ENCODE data around the gene RAB14. TPM values are rescaled to one million over a fixed set of nuclear protein-coding genes. Genes with fewer than 3 reads are reported as not detected.
A peak's percentile ranks its signal among the peaks of the same experiment; 100 is the strongest.

RAB14 gene
- total RNA-seq, 2 experiments from 2014 or later: 61.1 to 64.2 TPM

DNA sequence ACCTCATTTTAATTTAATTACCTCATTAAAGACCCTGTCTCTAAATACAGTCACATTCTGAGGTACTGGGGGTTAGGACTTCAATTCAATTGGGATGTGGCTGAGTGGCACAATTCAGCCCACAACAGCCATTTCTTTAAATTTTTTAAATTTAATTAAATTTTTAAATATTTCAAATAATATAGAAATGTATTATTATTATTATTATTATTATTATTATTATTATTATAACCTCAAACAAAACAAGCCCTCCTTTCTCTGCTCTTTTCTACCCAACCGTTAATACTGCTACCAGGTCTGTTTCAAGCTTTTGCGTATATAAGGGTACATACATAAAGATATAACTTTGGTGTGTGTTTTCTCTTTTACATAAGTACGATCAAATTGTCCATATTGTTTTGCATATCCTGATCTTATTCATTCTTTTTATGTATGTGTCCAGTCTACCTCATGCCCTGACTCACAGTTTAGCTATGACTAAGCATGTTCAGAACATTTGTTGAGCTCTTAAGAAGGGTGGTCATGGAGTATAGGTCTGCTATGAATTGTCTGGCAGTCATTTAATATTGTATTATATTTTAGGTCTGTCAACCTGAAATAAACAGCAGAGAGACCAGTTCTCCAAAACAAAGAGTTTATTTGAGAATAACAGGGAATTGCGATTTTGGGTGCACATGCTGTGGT, 16.1 kb upstream of the RAB14 start:
- no peak for DNase-seq
- Mint-ChIP-seq H3K27me3 (ENCODE audit: low read depth) (no peaks in the 10 kb centered on the region), H3K4me3 (no peak overlapping the region), H3K27ac (no peak overlapping the region), H3K4me1 (ENCODE audit: low read depth) (peaks cover 4% of the 10 kb centered on the region), H3K9me3 (no peaks in the 10 kb centered on the region), H3K36me3 (ENCODE audit: low read depth) (no peaks in the 10 kb centered on the region)
- intact Hi-C loops (cut with micrococcal nuclease): no loop called here
- CTCF ChIA-PET: interaction anchor here (0.7 to 1.0 kb wide), 2 partner anchors 27 to 70 kb away, joined by 3 read pairs; no protein-coding TSS in a partner anchor

DNA sequence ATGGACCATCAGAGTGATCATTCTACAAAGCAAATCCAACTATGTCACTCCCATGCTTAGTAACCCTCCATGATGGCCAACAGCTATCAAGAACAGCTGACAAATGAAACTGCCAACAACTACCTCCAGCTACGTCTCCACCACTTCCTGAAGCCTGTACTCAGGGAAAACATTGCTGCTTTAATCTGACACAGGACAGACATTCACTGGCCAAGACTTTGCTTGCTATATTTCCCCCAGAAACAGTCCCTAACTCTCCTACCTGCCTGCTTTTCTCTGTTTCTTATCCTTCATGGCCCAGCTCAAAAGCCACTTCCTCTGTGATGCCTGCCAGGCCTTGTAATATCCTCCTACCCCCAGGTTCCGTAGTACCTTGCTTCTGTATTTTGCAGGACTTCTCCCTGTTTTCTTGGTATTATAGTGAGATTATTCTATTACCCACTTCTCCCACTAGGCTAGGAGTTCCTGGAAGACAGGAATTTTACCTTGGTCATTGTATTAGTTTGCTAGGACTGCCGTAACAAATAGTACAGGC, 14.7 kb upstream of the RAB14 start:
- H3K27ac Mint-ChIP-seq: no peak overlapping the region
- intact Hi-C loops (cut with micrococcal nuclease): no loop called here
- H3K36me3 Mint-ChIP-seq (ENCODE audit: low read depth): no peaks in the 10 kb centered on the region
- H3K4me1 Mint-ChIP-seq (ENCODE audit: low read depth): peaks cover 4% of the 10 kb centered on the region
- DNase-seq: no peak
- H3K27me3 Mint-ChIP-seq (ENCODE audit: low read depth): no peaks in the 10 kb centered on the region
- CTCF ChIA-PET: interaction anchor here (1.1 to 1.4 kb wide), 4 partner anchors 62 to 185 kb away, joined by 3 to 6 read pairs (median 3); no protein-coding TSS in a partner anchor
- H3K4me3 Mint-ChIP-seq: no peak overlapping the region
- H3K9me3 Mint-ChIP-seq: no peaks in the 10 kb centered on the region

DNA sequence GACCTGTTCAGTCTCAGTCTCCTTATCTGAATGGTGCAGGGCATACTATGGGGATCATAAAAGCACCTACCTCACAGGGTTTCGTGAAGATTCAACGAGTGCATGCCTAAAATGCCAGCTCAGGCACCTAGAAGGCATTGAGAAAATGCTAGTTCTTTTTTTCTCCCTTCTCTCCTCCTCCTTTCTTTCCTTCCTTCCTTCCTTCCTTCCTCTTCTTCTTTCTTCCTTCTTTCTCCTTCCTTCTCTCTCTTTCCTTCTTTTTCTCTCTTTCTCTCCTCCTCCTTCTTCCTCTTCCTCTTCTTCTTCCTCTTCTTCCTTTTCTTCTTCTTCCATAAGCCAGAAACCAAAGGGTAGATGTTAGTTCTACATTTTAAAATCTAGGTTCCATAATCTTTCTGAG, 12.3 kb upstream of the RAB14 start:
- no peaks in the 10 kb centered on the region for H3K9me3 Mint-ChIP-seq
- no peaks in the 10 kb centered on the region for H3K36me3 Mint-ChIP-seq (ENCODE audit: low read depth)
- no peak overlapping the region for H3K27ac Mint-ChIP-seq
- peaks cover 4% of the 10 kb centered on the region for H3K4me1 Mint-ChIP-seq (ENCODE audit: low read depth)
- H3K27me3 Mint-ChIP-seq (ENCODE audit: low read depth): no peaks in the 10 kb centered on the region
- CTCF ChIA-PET: interaction anchor here (0.6 to 4.8 kb wide), 29 partner anchors 8 to 249 kb away, joined by 3 to 33 read pairs (median 5); partner anchors contain the start of genes GSN and RAB14
- intact Hi-C loops (cut with micrococcal nuclease): loop anchor here (5.0 kb wide), 1 partner anchor 83 kb away; no protein-coding TSS in a partner anchor
- H3K4me3 Mint-ChIP-seq: no peak overlapping the region
- no peak for DNase-seq

DNA sequence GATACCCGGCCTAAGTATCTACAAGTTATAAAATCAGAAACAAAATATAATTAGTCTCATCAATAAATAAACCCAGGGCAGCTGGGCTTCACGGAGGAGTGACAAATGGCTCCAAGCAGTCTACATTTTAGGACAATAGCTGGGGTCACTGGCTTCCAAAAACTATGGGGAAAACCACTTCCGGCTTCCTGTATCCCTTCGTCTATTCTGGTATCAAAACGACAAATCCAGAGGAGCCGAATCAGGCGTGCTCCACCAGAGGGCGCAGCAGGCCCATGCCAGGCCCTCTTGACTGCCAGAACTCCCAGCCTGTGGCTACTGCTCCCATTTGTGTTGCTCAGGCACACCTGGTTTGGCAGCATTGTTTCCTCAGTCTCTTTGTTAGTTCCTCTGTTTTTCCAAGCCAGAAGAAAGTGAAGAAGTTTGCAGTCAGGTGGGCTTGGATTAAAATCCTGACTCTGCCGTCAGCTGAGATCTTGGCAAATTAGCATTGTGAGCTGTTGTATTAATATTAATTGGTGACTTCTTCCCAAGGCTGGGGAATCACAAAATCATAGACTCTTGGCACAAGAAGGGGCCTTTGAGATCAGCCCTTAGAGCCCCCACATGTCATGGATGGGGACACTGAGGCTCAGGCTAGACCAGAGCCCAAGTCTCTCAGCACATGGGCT, 11.6 kb upstream of the RAB14 start:
- Mint-ChIP-seq H3K36me3 (ENCODE audit: low read depth) (no peaks in the 10 kb centered on the region), H3K4me1 (ENCODE audit: low read depth) (peaks cover 4% of the 10 kb centered on the region), H3K27me3 (ENCODE audit: low read depth) (no peaks in the 10 kb centered on the region), H3K9me3 (no peaks in the 10 kb centered on the region), H3K4me3 (no peak overlapping the region), H3K27ac (no peak overlapping the region)
- intact Hi-C loops (cut with micrococcal nuclease): loop anchor here (1.0 to 5.0 kb wide), 4 partner anchors 66 to 187 kb away; no protein-coding TSS in a partner anchor
- CTCF ChIA-PET: interaction anchor here (0.6 to 4.8 kb wide), 40 partner anchors 9 to 457 kb away, joined by 3 to 33 read pairs (median 4); partner anchors contain the start of genes GSN and RAB14
- peak; percentile 86 for DNase-seq

DNA sequence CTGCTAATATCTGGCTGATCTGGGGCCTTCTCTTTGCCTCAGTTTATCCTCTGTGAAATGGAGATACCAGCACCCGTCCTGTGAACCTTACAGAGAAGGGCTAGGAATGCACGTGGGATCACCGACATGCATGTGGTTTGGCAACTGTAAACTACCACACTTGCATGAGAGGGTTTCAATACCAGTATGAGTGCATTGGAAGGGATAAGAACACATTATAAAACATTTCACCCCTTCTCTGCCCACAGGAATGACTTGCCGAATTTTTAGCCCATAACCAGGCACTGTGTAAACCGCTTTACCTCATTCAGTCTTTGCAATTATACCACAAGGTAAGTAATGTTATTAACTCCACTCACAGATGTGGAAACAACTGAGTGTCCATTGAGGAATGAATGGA, 8.9 kb upstream of the RAB14 start:
- CTCF ChIA-PET: interaction anchor here (0.9 to 4.8 kb wide), 2 partner anchors 13 to 110 kb away, joined by 4 to 23 read pairs; no protein-coding TSS in a partner anchor
- intact Hi-C loops (cut with micrococcal nuclease): loop anchor here (5.0 kb wide), 1 partner anchor 87 kb away; no protein-coding TSS in a partner anchor
- peaks cover 22% of the 10 kb centered on the region for H3K4me1 Mint-ChIP-seq (ENCODE audit: low read depth)
- H3K9me3 Mint-ChIP-seq: no peaks in the 10 kb centered on the region
- H3K4me3 Mint-ChIP-seq: no peak overlapping the region
- no peaks in the 10 kb centered on the region for H3K27me3 Mint-ChIP-seq (ENCODE audit: low read depth)
- H3K36me3 Mint-ChIP-seq (ENCODE audit: low read depth): no peaks in the 10 kb centered on the region
- no peak for DNase-seq
- no peak overlapping the region for H3K27ac Mint-ChIP-seq

DNA sequence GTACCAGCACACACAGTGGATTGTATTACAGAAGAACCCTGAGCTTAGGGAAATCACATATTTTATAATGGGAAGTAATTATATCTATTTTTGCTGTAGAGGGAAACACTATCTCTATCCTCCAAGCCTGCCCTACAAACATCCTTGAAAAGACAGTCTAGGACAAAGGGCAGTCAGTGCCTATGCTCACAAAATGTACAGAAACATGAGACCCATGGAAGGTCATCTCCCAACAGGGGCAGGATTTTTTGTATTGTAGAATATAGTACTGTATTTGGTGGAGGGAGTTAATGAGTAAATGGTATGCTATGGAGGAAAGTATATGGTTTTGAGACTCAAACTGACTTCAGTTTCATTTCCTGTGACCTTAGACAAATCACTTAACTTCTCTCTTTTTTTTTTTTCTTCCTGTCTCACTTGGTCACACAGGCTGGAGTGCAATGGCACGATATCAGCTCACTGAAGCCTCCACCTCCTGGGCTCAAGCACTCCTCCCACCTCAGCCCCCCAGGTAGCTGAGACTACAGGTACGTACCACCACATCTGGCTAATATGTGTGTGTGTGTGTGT, 5.8 kb upstream of the RAB14 start:
- peak; percentile 15 for DNase-seq
- H3K27ac Mint-ChIP-seq: no peak overlapping the region
- H3K9me3 Mint-ChIP-seq: no peaks in the 10 kb centered on the region
- no peaks in the 10 kb centered on the region for H3K27me3 Mint-ChIP-seq (ENCODE audit: low read depth)
- H3K4me3 Mint-ChIP-seq: no peak overlapping the region
- intact Hi-C loops (cut with micrococcal nuclease): no loop called here
- H3K4me1 Mint-ChIP-seq (ENCODE audit: low read depth): peaks cover 22% of the 10 kb centered on the region
- CTCF ChIA-PET: interaction anchor here (2.0 kb wide), 1 partner anchor 15 kb away, joined by 11 read pairs; no protein-coding TSS in a partner anchor
- H3K36me3 Mint-ChIP-seq (ENCODE audit: low read depth): no peaks in the 10 kb centered on the region

DNA sequence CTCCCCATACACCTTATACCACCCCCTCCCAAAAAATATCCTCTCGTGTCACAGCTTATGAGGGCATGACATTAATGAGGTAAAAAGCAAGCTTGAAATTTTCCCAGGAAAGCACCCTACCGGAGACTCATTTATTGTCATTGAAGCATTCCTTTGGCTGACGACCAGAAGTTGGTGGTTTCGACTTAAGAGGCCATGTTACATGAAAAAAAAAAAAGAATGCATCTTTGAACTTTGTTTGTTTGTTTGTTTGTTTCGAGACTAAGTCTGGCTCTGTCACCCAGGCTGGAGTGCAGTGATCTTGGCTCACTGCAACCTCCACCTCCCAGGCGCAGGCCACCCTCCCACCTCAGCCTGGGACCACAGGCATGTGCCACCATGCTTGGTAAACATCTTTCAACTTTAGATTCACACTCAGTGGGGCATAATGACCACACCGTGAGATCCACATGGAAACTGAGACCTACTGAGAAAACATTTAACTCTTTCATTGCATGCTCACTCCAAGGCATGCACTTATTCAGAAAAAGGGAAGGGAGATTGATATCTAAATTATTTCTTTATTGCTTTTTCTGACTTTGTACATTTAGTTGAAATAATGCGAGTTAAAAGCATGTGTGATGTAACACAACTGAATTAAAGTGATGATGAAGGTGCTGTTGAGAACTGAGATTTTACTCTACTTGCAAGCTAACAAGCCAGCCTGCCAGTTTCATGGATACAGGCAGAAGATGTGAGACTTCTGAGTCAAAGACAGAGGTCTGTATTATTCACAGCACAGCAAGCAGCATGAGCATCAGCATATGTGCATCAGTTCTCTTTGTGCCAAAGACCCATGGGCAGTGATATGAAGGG, 5.1 kb upstream of the RAB14 start:
- CTCF ChIA-PET: interaction anchor here (2.0 kb wide), 1 partner anchor 16 kb away, joined by 11 read pairs; no protein-coding TSS in a partner anchor
- H3K4me3 Mint-ChIP-seq: no peak overlapping the region
- intact Hi-C loops (cut with micrococcal nuclease): no loop called here
- H3K9me3 Mint-ChIP-seq: no peaks in the 10 kb centered on the region
- H3K36me3 Mint-ChIP-seq (ENCODE audit: low read depth): no peaks in the 10 kb centered on the region
- DNase-seq: peak; percentile 26
- no peaks in the 10 kb centered on the region for H3K27me3 Mint-ChIP-seq (ENCODE audit: low read depth)
- H3K27ac Mint-ChIP-seq: no peak overlapping the region
- H3K4me1 Mint-ChIP-seq (ENCODE audit: low read depth): peaks cover 25% of the 10 kb centered on the region

DNA sequence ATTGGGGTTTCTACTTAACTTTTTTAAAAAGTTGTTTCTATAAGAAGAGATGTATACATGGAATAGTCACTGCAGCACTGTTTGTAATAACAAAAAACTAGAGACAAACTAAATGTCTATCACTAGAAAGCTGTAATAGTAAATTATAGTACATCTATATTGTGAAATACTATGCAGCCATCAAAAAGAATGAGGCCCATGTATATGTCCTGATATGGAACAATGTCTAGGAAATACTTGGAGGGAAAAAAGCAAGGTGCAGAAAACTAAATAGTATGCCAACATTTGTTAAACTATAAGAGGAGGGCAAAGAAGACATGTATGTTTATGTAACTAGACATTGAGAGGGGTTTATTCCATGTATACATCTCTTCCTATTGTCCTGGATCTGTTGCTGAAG, 2.9 kb upstream of the RAB14 start:
- Mint-ChIP-seq H3K27ac (no peak overlapping the region), H3K4me3 (no peak overlapping the region), H3K4me1 (ENCODE audit: low read depth) (peaks cover 30% of the 10 kb centered on the region), H3K36me3 (ENCODE audit: low read depth) (peaks cover 4% of the 10 kb centered on the region), H3K27me3 (ENCODE audit: low read depth) (no peaks in the 10 kb centered on the region), H3K9me3 (no peaks in the 10 kb centered on the region)
- CTCF ChIA-PET: interaction anchor here (0.9 to 1.4 kb wide), 2 partner anchors 9 to 74 kb away, joined by 3 to 7 read pairs; no protein-coding TSS in a partner anchor
- DNase-seq: no peak
- intact Hi-C loops (cut with micrococcal nuclease): loop anchor here (5.0 kb wide), 3 partner anchors 168 to 492 kb away; partner anchors contain the start of genes MEGF9 and STOM

DNA sequence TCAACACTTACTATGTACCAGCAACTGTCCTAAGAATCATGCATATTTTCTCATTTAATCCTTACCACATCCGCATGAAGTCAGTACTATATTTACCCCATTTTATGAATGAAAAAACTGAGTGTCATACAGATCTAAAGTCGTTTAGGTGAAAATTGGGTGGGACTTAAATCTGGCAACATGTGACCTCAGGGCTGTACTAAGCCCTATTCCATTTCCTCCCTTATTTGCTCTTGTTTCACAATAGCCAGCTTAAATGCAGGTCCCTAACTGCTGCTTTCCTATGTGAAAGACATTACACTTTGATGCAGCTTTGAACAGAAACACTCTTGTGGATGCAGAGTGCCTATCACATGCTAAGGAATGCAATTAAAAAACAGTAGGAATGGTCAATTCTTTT, 2.5 kb upstream of the RAB14 start:
- Mint-ChIP-seq H3K27ac (no peak overlapping the region), H3K4me3 (no peak overlapping the region), H3K27me3 (ENCODE audit: low read depth) (no peaks in the 10 kb centered on the region), H3K4me1 (ENCODE audit: low read depth) (peaks cover 35% of the 10 kb centered on the region), H3K9me3 (no peaks in the 10 kb centered on the region), H3K36me3 (ENCODE audit: low read depth) (peaks cover 4% of the 10 kb centered on the region)
- CTCF ChIA-PET: interaction anchor here (1.4 kb wide), 1 partner anchor 9 kb away, joined by 7 read pairs; no protein-coding TSS in a partner anchor
- DNase-seq: no peak
- intact Hi-C loops (cut with micrococcal nuclease): loop anchor here (5.0 kb wide), 3 partner anchors 168 to 492 kb away; partner anchors contain the start of genes MEGF9 and STOM

DNA sequence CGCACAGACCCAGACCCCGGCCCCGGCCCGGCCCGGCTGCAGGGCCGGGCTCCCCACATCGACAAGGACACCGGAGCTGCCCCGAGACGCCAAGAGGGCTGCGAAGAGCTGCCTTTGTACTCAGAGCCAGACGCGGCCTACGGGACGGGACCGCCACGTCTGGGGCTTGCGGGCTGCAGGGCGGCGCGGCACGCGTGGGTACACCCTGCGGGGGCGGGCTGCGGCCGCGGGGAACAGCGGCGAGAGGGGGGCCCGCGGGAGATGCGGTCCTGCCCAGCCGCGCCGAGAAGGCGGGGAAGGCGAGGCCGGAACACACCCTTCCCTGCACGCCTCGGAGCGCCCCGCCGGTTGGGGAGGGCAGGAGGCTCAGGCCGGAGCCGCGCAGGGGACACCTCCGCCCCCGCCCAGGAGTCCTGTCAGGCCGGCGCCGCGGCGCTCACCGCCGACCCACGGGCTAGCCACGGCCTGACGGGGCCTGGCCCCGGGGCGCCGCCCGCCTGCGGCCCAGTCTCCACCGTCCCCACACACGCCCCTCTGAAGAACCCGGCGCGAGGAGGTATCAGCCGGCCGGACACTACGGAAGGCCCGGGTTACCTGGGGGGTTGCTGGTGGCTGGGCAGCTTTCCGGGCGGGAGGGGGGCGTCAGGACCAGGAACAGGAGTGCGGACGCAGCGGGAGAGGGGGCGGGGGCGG, 478 bp downstream of the RAB14 start:
- Mint-ChIP-seq H3K36me3 (ENCODE audit: low read depth) (peaks cover 4% of the 10 kb centered on the region), H3K4me1 (ENCODE audit: low read depth) (peaks cover 41% of the 10 kb centered on the region), H3K9me3 (no peaks in the 10 kb centered on the region), H3K27me3 (ENCODE audit: low read depth) (no peaks in the 10 kb centered on the region), H3K4me3 (peak overlapping the region; percentile 91), H3K27ac (peak overlapping the region; percentile 95)
- intact Hi-C loops (cut with micrococcal nuclease): loop anchor here (1.0 to 5.0 kb wide), 11 partner anchors 8 to 489 kb away; partner anchors contain the start of genes CNTRL, FBXW2, MEGF9 and PHF19
- CTCF ChIA-PET: interaction anchor here (0.9 to 1.5 kb wide), 6 partner anchors 8 to 119 kb away, joined by 3 to 9 read pairs (median 4); no protein-coding TSS in a partner anchor
- DNase-seq: peak; percentile 40

All from activated naive CD4-positive, alpha-beta T cell treated with anti-CD3 and anti-CD28 coated beads for 36 hours (primary cell).